Thoracic aorta (tissue), 2 donors: ENCODE measurements around the gene ERVV-1. TPM values are rescaled to one million over a fixed set of nuclear protein-coding genes. Genes with fewer than 3 reads are reported as not detected.

Experiments
- ATAC-seq: fragments of 150-250 bp; one replicate; pipeline ENCODE4 v1.8.0; 2017; ENCODE audit warnings: low read depth; ENCODE audit not compliant: insufficient number of reproducible peaks, low FRiP score
- DNase-seq: peaks from one replicate; pipeline ENCODE4 v3.0.0-alpha.2; 2020; ENCODE audit warnings: low spot score
- H3K27ac ChIP-seq, 2 donors: fragments of 200-600 bp; sonication (generic); 1 replicate in 1 of 2; 2 replicates in 1 of 2; pipeline ENCODE4 v1.5.1; 2016; ENCODE audit warnings: mild to moderate bottlenecking in 2 of 2, moderate library complexity in 2 of 2
- H3K27me3 ChIP-seq: fragments of 200-600 bp; sonication (generic); replicated peaks from 2 replicates; pipeline ENCODE4 v1.6.0; 2016; ENCODE audit warnings: mild to moderate bottlenecking; ENCODE audit not compliant: insufficient read depth
- H3K36me3 ChIP-seq: fragments of 200-600 bp; sonication (generic); one replicate; pipeline ENCODE4 v1.5.1; 2016
- H3K4me1 ChIP-seq, 2 donors: fragments of 200-600 bp; sonication (generic); 1 replicate in 1 of 2; 2 replicates in 1 of 2; pipeline versions ENCODE4 v1.5.1 to v1.6.0; 2016; ENCODE audit warnings: low read depth in 2 of 2, mild to moderate bottlenecking in 1 of 2; ENCODE audit not compliant: control insufficient read depth in 1 of 2
- H3K4me3 ChIP-seq: fragments of 200-600 bp; sonication (generic); 2 replicates; pipeline ENCODE4 v1.5.1; 2016; ENCODE audit warnings: mild to moderate bottlenecking
- H3K9me3 ChIP-seq: fragments of 200-600 bp; sonication (generic); 2 replicates; pipeline ENCODE4 v1.5.1; 2016
- total RNA-seq, 2 donors: library from RNA; depleted of rRNA; stranded (reverse); fragments of >200 nt; gene quantifications; one replicate each; pipeline versions ENCODE4 v1.1.0 to v1.2.3, GENCODE V29; 2016
- TF ChIP-seq, protein P1 (sequence below): fragments of 200-600 bp; sonication (generic); IDR thresholded peaks from one replicate; pipeline ENCODE4 v1.5.1; 2019; ENCODE audit warnings: antibody characterized with exemption

Gene ERVV-1
- total RNA-seq, 2 donors from 2014 or later, result not detected

DNA sequence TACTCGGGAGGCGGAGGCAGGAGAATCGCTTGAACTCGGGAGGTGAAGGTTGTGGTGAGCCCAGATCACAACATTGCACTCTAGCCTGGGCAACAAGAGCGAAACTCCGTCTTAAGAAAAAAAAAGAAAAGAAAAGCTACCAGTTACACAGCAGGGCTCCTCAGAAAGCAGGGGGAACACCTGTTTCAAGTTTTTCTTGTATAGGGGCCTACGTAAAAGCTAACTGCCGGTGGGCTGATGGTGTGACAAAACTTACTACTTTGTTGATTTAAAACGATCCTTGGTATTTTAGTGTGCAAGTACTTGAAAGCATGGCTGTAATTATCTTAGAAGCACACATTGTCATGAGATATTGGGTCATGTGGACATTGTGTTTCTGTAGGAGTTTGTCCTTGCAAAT lies 15.7 kb upstream of the ERVV-1 start:
- TF ChIP-seq, protein P1, sequence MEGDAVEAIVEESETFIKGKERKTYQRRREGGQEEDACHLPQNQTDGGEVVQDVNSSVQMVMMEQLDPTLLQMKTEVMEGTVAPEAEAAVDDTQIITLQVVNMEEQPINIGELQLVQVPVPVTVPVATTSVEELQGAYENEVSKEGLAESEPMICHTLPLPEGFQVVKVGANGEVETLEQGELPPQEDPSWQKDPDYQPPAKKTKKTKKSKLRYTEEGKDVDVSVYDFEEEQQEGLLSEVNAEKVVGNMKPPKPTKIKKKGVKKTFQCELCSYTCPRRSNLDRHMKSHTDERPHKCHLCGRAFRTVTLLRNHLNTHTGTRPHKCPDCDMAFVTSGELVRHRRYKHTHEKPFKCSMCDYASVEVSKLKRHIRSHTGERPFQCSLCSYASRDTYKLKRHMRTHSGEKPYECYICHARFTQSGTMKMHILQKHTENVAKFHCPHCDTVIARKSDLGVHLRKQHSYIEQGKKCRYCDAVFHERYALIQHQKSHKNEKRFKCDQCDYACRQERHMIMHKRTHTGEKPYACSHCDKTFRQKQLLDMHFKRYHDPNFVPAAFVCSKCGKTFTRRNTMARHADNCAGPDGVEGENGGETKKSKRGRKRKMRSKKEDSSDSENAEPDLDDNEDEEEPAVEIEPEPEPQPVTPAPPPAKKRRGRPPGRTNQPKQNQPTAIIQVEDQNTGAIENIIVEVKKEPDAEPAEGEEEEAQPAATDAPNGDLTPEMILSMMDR, result no peak
- Histone ChIP-seq H3K4me3 (no peak overlapping the region), H3K27ac (no peak overlapping the region), H3K27me3 (no peaks in the 10 kb centered on the region), H3K9me3 (no peaks in the 10 kb centered on the region), H3K36me3 (no peaks in the 10 kb centered on the region), H3K4me1 (peaks cover 0 to 4% of the 10 kb centered on the region in 2 donors)
- no peak for DNase-seq
- no peak for ATAC-seq

DNA sequence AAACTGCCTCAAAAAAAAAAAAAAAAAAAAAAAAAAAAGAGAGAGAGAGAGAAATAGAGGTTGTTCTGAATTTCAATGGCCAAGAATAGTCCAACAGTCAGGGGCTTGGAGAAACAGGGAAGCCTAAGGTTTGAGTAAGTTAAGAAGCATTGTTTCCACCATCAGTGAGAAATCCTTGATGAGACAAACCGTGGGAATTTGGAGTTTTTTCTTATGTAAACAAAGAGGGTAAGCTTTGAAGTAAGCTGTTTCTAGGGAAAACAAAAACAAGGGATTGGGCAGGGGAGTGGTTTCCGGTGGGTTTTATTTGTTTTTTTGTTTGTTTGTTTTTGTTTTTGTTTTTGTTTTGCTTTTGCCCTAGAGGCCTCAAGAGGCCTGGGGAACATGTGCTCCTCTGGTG lies 11.2 kb upstream of the ERVV-1 start:
- no peaks in the 10 kb centered on the region for H3K9me3 ChIP-seq
- no peak for DNase-seq
- no peaks in the 10 kb centered on the region for H3K36me3 ChIP-seq
- no peaks in the 10 kb centered on the region for H3K27me3 ChIP-seq
- H3K4me3 ChIP-seq, result no peak overlapping the region
- no peak overlapping the region for H3K27ac ChIP-seq
- H3K4me1 ChIP-seq, result no peaks in the 10 kb centered on the region
- ATAC-seq, result no peak
- TF ChIP-seq, protein P1, result no peak

DNA sequence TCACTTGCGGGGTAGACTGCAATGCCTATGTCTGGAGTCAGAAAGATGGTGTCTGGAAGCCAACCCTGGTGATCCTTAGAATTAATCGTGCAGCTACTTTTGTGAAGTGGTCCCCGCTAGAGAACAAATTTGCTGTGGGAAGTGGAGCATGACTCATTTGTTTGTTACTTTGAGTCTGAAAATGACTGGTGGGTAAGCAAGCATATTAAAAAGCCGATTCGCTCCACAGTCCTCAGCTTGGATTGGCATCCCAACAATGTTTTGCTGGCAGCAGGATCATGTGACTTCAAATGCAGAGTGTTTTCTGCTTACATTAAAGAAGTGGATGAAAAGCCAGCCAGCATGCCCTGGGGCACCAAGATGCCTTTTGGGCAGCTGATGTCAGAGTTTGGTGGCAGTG lies 9.5 kb upstream of the ERVV-1 start:
- H3K4me3 ChIP-seq, result no peak overlapping the region
- H3K27ac ChIP-seq, result no peak overlapping the region
- no peaks in the 10 kb centered on the region for H3K4me1 ChIP-seq
- H3K9me3 ChIP-seq, result no peaks in the 10 kb centered on the region
- TF ChIP-seq, protein P1, result no peak
- ATAC-seq (no peak), DNase-seq (no peak)
- no peaks in the 10 kb centered on the region for H3K36me3 ChIP-seq
- H3K27me3 ChIP-seq, result no peaks in the 10 kb centered on the region

DNA sequence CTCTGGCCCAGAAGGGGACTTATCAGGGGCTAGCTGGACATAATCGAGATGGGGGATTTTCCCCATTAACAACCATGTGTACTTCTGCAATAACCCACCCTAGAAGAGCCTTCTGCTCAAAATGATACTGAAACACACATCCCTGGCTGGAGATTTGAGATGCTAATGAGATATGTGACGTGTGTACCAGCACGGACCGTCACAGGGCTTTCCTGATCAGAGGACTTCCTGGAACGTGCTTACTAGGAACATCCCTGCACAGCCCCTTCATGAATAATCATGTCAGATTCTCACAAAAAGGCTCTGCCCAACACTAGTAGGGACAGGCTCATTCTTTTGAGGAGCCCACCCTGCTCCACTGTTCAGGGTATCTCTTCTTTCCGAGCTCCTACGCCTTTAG lies 6.5 kb upstream of the ERVV-1 start:
- no peaks in the 10 kb centered on the region for H3K36me3 ChIP-seq
- H3K27ac ChIP-seq, result no peak overlapping the region
- no peak for ATAC-seq
- DNase-seq, result no peak
- no peaks in the 10 kb centered on the region for H3K27me3 ChIP-seq
- no peak overlapping the region for H3K4me3 ChIP-seq
- H3K4me1 ChIP-seq, result no peaks in the 10 kb centered on the region
- no peaks in the 10 kb centered on the region for H3K9me3 ChIP-seq
- TF ChIP-seq, protein P1, result no peak

DNA sequence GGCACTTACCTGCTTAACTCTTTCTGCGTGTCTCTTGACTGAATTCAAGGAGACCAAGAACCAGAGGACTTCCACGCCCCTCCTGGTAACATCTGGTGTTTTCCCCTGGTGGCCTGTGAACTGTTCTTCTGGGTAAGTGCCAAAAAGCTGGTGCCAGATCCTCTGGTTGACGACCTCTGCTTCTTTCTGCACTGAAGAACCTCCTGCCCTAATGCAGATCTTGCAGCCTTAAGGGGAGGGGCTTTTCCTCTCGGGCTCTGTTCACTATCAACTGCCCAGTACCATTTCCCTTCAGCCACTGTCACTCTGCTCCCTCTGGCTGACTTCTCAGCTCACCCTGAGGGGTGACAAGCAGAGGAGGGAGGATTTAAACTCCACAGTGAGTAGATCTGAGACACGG lies 6.1 kb upstream of the ERVV-1 start:
- no peaks in the 10 kb centered on the region for H3K36me3 ChIP-seq
- no peak for DNase-seq
- no peak for ATAC-seq
- no peaks in the 10 kb centered on the region for H3K4me1 ChIP-seq
- TF ChIP-seq, protein P1, result no peak
- H3K27me3 ChIP-seq, result no peaks in the 10 kb centered on the region
- H3K9me3 ChIP-seq, result no peaks in the 10 kb centered on the region
- H3K4me3 ChIP-seq, result no peak overlapping the region
- no peak overlapping the region for H3K27ac ChIP-seq
